ENCODE data around the gene ADORA2B. TPM values are rescaled to one million over a fixed set of nuclear protein-coding genes. Genes with fewer than 3 reads are reported as not detected.

Gene ADORA2B
- total and polyA plus RNA-seq, 9 donors: 2.1 to 5.6 (median 3.8) TPM

DNA sequence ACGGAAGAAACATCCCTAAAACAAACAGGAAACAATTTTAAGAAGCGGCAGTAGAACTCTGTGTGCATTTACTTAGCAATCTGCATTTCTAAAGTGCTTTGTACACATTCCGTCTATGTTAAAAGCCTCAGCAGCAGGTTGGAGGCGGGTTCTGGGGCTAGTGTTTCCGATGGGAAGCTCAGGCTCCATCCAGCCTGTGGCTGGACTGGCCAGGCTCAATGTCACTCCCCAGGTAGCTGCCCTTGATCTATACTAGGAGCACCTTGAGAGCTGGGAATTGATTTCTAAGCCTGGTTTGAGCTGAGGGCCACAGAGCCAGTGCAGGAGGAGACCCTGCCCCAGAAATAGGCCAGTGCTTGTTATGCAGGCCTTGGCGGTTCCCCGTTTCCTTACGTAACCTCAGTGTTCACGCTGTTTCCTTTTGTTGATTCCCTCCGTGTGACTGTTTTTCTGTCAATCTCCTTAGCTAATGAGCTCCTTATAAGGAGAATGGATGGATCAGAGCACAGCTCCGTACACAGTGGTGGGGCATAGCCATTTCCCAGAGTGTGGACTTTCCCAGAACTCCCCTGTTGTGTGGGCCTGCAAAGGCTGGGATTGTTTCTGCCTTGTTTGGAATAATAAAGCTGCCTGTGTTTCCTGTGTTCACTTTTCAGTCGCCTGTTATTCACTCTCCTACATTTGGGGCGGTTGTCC is 21.4 kb downstream of the ADORA2B start:
- 61% methylated on average over 7 of the region's 13 CpGs for WGBS (ENCODE audit: insufficient coverage)
- Histone ChIP-seq H3K27ac (ENCODE audit: low read length) (no peak overlapping the region), H3K4me1 (ENCODE audit: control insufficient read depth, insufficient read depth, low read length) (peaks cover 10% of the 10 kb centered on the region), H3K27me3 (ENCODE audit: control insufficient read depth, insufficient read depth, low read length) (no peaks in the 10 kb centered on the region), H3K4me3 (ENCODE audit: low read length) (no peak overlapping the region), H3K9me3 (replicated peaks; ENCODE audit: control insufficient read depth, low read depth, low read length) (no peaks in the 10 kb centered on the region), H3K36me3 (ENCODE audit: control insufficient read depth, insufficient read depth, low read length) (no peaks in the 10 kb centered on the region)
- DNase-seq: peak; percentile 12

DNA sequence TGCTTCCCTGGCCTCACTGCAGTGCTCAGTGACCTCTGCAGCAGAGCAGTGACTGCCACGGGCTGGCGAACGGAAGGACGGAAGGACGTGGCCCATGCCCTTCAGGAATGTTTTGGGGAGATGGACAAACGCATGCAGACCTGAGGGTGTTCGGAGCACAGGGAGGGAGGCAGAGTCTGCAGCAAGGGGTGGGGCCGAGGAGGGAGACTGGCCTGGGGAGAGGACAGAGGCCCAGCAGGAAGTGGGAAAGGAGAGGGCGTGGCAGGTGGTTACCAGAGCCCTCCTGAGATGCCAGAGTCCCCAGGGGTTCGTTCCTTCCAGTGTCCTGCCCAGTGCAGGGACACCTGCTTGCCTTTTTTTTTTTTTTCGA is 21.9 kb downstream of the ADORA2B start:
- no peak for DNase-seq
- WGBS (ENCODE audit: insufficient coverage): 52% methylated on average over 8 of the region's 11 CpGs
- Histone ChIP-seq H3K9me3 (replicated peaks; ENCODE audit: control insufficient read depth, low read depth, low read length) (no peaks in the 10 kb centered on the region), H3K36me3 (ENCODE audit: control insufficient read depth, insufficient read depth, low read length) (no peaks in the 10 kb centered on the region), H3K27me3 (ENCODE audit: control insufficient read depth, insufficient read depth, low read length) (no peaks in the 10 kb centered on the region), H3K4me1 (ENCODE audit: control insufficient read depth, insufficient read depth, low read length) (peaks cover 10% of the 10 kb centered on the region), H3K4me3 (ENCODE audit: low read length) (no peak overlapping the region), H3K27ac (ENCODE audit: low read length) (no peak overlapping the region)

DNA sequence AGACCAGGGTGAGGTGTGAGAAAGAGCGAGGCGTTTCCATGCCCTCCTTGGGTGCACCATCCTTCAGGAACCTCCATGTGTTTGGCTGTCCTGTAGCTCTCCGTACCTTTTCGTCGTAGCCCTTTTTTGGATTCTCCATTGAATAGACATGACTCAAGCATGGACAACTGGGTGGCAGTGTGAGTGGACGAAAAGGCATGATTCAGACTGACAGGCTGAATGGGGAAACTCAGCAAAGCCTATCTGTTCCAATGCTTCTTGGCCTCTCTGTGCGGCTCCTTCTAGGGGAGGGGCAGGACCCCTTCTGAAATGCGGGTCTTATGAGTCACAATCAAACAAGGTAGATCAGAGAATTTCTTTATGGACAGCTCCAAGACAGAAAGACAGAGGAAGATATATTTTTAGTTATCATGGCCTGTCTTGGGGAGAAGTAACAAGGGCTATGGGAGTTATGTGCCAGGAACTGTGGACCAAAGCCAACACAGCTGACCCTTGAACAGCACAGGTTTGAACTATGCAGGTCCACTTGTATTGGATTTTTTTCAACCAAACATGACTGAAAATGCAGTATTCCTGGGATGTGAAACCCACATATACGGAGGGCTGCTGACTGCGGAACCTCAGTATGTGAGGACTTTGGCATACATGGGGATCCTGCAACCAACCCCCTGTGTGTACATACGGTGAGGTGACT is 22.9 kb downstream of the ADORA2B start:
- Histone ChIP-seq H3K27me3 (ENCODE audit: control insufficient read depth, insufficient read depth, low read length) (no peaks in the 10 kb centered on the region), H3K4me3 (ENCODE audit: low read length) (no peak overlapping the region), H3K4me1 (ENCODE audit: control insufficient read depth, insufficient read depth, low read length) (peaks cover 10% of the 10 kb centered on the region), H3K27ac (ENCODE audit: low read length) (no peak overlapping the region), H3K9me3 (replicated peaks; ENCODE audit: control insufficient read depth, low read depth, low read length) (no peaks in the 10 kb centered on the region), H3K36me3 (ENCODE audit: control insufficient read depth, insufficient read depth, low read length) (no peaks in the 10 kb centered on the region)
- WGBS (ENCODE audit: insufficient coverage): 88% methylated on average over 8 of the region's 11 CpGs
- no peak for DNase-seq

DNA sequence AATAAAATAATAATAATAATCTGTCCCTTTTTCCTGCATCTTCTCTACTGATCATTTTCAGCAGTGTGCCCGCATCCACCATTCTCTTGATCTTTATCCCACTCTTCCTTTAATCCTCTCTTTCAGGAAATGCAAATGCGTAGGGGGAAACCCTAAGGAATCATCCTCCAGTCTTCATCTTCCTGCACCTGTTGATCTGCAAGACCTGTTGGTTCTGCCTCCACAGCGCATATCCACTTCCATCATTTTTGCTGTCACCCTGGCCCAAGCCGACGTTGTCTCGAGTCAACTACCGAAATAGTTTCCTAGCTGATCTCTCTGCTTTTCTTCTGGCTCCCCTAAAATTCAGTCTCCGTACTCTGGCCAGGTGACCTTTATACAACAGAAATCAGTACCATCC is 24.5 kb downstream of the ADORA2B start:
- Histone ChIP-seq H3K9me3 (replicated peaks; ENCODE audit: control insufficient read depth, low read depth, low read length) (no peaks in the 10 kb centered on the region), H3K4me1 (ENCODE audit: control insufficient read depth, insufficient read depth, low read length) (peaks cover 10% of the 10 kb centered on the region), H3K27ac (ENCODE audit: low read length) (no peak overlapping the region), H3K27me3 (ENCODE audit: control insufficient read depth, insufficient read depth, low read length) (no peaks in the 10 kb centered on the region), H3K36me3 (ENCODE audit: control insufficient read depth, insufficient read depth, low read length) (no peaks in the 10 kb centered on the region), H3K4me3 (ENCODE audit: low read length) (no peak overlapping the region)
- DNase-seq: no peak
- 90% methylated on average over 8 of the region's 8 CpGs for WGBS (ENCODE audit: insufficient coverage)

DNA sequence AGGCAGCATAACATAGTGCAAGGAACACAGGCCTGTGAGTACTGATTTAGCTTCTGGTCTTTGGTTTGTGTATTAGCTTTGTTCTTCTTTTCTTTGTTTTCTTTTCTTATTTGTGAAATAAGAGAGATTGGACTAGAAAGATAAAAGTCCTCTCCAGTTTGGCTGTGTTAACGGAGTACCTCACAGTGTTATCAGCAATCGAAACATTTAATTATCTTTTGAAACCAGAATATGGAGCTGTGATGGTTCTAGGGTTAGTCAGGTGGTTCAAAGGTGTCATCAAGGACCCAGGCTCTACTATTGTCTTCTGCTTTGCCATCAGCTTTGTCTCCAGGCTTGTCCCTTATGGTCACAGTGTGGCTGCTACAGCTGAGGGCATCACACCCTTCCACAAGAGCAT is 25.6 kb downstream of the ADORA2B start:
- H3K4me1 ChIP-seq (ENCODE audit: control insufficient read depth, insufficient read depth, low read length): peaks cover 10% of the 10 kb centered on the region
- peaks cover 7% of the 10 kb centered on the region for H3K36me3 ChIP-seq (ENCODE audit: control insufficient read depth, insufficient read depth, low read length)
- WGBS (ENCODE audit: insufficient coverage): no CpG with 5 or more reads among the region's 2 CpGs
- H3K27ac ChIP-seq (ENCODE audit: low read length): no peak overlapping the region
- H3K4me3 ChIP-seq (ENCODE audit: low read length): no peak overlapping the region
- H3K9me3 ChIP-seq (replicated peaks; ENCODE audit: control insufficient read depth, low read depth, low read length): no peaks in the 10 kb centered on the region
- H3K27me3 ChIP-seq (ENCODE audit: control insufficient read depth, insufficient read depth, low read length): no peaks in the 10 kb centered on the region
- no peak for DNase-seq

DNA sequence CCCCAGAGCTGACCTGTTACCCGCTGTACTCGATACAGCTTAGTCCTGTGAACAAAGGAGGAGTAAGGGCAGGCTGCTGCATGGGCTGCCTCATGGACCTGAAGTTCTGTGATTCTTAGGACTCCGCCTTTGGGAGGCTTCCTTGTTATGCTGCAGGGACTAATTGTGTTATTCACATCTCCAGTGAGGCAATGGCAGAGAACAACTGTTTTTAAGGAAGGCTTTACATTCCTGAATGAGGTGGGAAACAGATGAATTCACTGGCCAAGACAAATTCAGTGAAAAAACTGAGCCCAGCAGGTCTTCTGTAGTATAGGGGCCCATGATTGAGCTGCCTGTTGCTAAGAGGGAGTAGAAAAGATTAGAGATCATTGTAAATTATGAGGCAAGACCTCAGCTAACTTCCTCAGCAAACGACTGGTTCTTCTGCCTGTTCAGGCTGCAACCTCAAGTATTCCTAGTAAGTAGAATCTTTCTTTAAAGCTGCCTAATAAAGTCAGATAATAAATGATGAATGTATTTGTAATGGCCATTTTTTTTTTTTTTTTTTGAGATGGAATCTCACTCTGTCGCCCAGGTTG is 26.3 kb downstream of the ADORA2B start:
- Histone ChIP-seq H3K27ac (ENCODE audit: low read length) (no peak overlapping the region), H3K36me3 (ENCODE audit: control insufficient read depth, insufficient read depth, low read length) (peaks cover 7% of the 10 kb centered on the region), H3K9me3 (replicated peaks; ENCODE audit: control insufficient read depth, low read depth, low read length) (no peaks in the 10 kb centered on the region), H3K4me3 (ENCODE audit: low read length) (no peak overlapping the region), H3K27me3 (ENCODE audit: control insufficient read depth, insufficient read depth, low read length) (no peaks in the 10 kb centered on the region), H3K4me1 (ENCODE audit: control insufficient read depth, insufficient read depth, low read length) (peaks cover 9% of the 10 kb centered on the region)
- DNase-seq: no peak
- 90% methylated on average over 4 of the region's 5 CpGs for WGBS (ENCODE audit: insufficient coverage)

DNA sequence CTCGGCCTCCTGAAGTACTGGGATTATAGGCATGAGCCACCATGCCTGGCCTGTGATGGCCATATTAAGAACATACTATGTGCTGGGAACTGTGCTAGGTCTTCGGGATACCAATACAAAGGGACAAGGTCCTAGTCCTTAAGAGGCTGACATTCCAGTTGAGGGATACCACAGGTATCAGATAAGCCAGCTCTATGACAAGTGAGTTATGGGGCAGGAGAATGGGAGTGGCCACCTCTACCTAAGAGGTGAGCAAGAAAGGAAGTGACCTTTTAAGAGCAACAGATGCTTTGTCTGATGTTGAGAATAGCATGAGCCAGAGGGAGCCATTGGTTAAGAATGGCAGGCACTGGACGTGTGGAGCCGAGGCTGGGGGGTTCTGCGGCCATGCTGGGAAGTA is 27.0 kb downstream of the ADORA2B start:
- no peak overlapping the region for H3K27ac ChIP-seq (ENCODE audit: low read length)
- peaks cover 4% of the 10 kb centered on the region for H3K4me1 ChIP-seq (ENCODE audit: control insufficient read depth, insufficient read depth, low read length)
- no peaks in the 10 kb centered on the region for H3K9me3 ChIP-seq (replicated peaks; ENCODE audit: control insufficient read depth, low read depth, low read length)
- H3K4me3 ChIP-seq (ENCODE audit: low read length): no peak overlapping the region
- H3K27me3 ChIP-seq (ENCODE audit: control insufficient read depth, insufficient read depth, low read length): no peaks in the 10 kb centered on the region
- DNase-seq: no peak
- H3K36me3 ChIP-seq (ENCODE audit: control insufficient read depth, insufficient read depth, low read length): peaks cover 14% of the 10 kb centered on the region
- WGBS (ENCODE audit: insufficient coverage): 94% methylated on average over 2 of the region's 5 CpGs

DNA sequence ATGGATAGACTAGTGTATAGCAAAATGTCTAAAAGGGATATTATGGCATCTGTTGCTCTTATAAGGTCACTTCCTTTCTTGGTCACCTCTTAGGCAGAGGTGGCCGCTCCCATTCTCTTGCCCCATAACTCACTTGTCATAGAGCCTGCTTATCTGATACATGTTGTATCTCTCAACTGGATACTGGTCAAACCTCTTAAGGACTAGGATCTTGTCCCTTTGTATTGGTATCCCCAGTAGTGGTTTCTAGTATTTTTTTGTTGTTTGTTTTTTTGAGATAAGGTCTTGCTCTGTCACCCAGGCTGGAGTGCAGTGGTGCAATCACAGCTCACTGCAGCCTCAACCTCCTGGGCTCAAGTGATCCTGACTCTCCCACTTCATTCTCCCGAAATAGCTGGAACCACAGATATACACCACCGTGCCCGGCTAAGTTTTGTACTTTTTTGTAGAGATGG is 27.6 kb downstream of the ADORA2B start:
- Histone ChIP-seq H3K27ac (ENCODE audit: low read length) (no peak overlapping the region), H3K4me3 (ENCODE audit: low read length) (no peak overlapping the region), H3K36me3 (ENCODE audit: control insufficient read depth, insufficient read depth, low read length) (peaks cover 20% of the 10 kb centered on the region), H3K4me1 (ENCODE audit: control insufficient read depth, insufficient read depth, low read length) (no peaks in the 10 kb centered on the region), H3K27me3 (ENCODE audit: control insufficient read depth, insufficient read depth, low read length) (no peaks in the 10 kb centered on the region), H3K9me3 (replicated peaks; ENCODE audit: control insufficient read depth, low read depth, low read length) (no peaks in the 10 kb centered on the region)
- no CpG with 5 or more reads among the region's 4 CpGs for WGBS (ENCODE audit: insufficient coverage)
- DNase-seq: no peak

DNA sequence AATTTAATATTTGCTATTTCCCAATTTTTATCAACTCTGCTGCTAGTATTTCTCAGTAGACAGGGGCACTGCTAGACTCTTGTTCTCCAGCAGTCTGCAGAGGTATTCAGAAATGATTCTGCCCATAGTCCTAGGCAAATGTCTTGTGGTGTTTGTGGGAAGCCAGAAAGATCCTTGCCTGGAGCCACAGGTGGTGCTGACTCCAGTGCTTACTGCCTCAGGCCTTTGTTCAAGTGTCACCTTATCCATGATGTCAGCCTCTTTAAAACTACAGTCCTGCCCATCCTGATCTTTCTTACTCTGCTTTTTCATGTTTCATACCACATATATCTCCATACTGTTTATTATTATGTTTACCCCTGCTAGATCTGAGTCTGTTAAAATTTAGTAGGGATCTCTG is 28.1 kb downstream of the ADORA2B start:
- H3K27me3 ChIP-seq (ENCODE audit: control insufficient read depth, insufficient read depth, low read length): no peaks in the 10 kb centered on the region
- peaks cover 24% of the 10 kb centered on the region for H3K36me3 ChIP-seq (ENCODE audit: control insufficient read depth, insufficient read depth, low read length)
- DNase-seq: no peak
- H3K27ac ChIP-seq (ENCODE audit: low read length): no peak overlapping the region
- H3K4me1 ChIP-seq (ENCODE audit: control insufficient read depth, insufficient read depth, low read length): no peaks in the 10 kb centered on the region
- H3K4me3 ChIP-seq (ENCODE audit: low read length): no peak overlapping the region
- H3K9me3 ChIP-seq (replicated peaks; ENCODE audit: control insufficient read depth, low read depth, low read length): no peaks in the 10 kb centered on the region

DNA sequence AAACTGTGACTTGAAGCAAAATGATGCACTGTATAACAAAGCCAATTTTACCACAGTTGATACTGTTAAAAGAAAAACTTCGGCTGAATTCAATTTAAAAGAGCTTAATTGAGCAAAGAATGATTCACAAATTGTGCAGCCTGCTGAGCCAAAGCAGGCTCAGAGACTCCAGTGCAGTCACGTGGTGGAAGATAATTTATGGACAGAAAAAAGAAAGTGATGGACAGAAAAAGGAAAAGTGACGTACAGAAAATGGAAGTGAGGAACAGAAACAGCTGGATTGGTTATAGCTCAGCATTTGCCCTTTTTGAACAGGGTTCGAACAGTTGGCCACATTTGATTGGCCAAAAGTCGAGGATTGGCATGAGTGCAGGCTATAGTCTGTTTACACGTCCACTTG is 28.9 kb downstream of the ADORA2B start:
- WGBS (ENCODE audit: insufficient coverage): 78% methylated on average over 3 of the region's 6 CpGs
- Histone ChIP-seq H3K4me3 (ENCODE audit: low read length) (no peak overlapping the region), H3K4me1 (ENCODE audit: control insufficient read depth, insufficient read depth, low read length) (no peaks in the 10 kb centered on the region), H3K36me3 (ENCODE audit: control insufficient read depth, insufficient read depth, low read length) (peaks cover 31% of the 10 kb centered on the region), H3K27ac (ENCODE audit: low read length) (no peak overlapping the region), H3K9me3 (replicated peaks; ENCODE audit: control insufficient read depth, low read depth, low read length) (no peaks in the 10 kb centered on the region), H3K27me3 (ENCODE audit: control insufficient read depth, insufficient read depth, low read length) (no peaks in the 10 kb centered on the region)
- no peak for DNase-seq

Data from muscle of leg (tissue), 11 donors.